GM19395 (cell line): ENCODE data around the gene TREH.
"Not testable (repeated sequence)": the region's sequence is repeated elsewhere in the genome, so short reads cannot be mapped to it uniquely, and the experiment has no call there.

Source experiments
- ATAC-seq: cut with Tn5 transposase; IDR thresholded peaks from one replicate; pipeline ENCODE4 v1.9.1; 2021; ENCODE audit warnings: mild to moderate bottlenecking, moderate library complexity; ENCODE audit not compliant: unreplicated experiment

TREH gene

GRCh38 chr11:118618115-118618990 lies 61.1 kb downstream of the TREH start:
- no peak for ATAC-seq

GRCh38 chr11:118615976-118616371 lies 63.5 kb downstream of the TREH start:
- ATAC-seq = no peak

GRCh38 chr11:118615282-118615975 lies 64.0 kb downstream of the TREH start:
- ATAC-seq = no peak

- ATAC-seq = no peak
Observed at GRCh38 chr11:118614511-118614910, 64.9 kb downstream of the TREH start.

- ATAC-seq = no peak
Observed at GRCh38 chr11:118612378-118612777, 67.1 kb downstream of the TREH start.

- ATAC-seq = not testable (repeated sequence)
Observed at GRCh38 chr11:118611433-118611795, 68.0 kb downstream of the TREH start.

GRCh38 chr11:118610773-118611432 lies 68.5 kb downstream of the TREH start:
- ATAC-seq = no peak

- ATAC-seq = no peak
Observed at GRCh38 chr11:118610225-118610772, 69.2 kb downstream of the TREH start.

GRCh38 chr11:118609380-118610224 lies 69.8 kb downstream of the TREH start:
- no peak for ATAC-seq

- ATAC-seq = no peak
Observed at GRCh38 chr11:118608360-118609227, 70.9 kb downstream of the TREH start.

GRCh38 chr11:118607401-118608359 lies 71.8 kb downstream of the TREH start, which contains the start of gene PHLDB1:
Gene PHLDB1, plus strand, starts transcription at chr11:118607615. Its CDS starts 6,222 bp downstream, at chr11:118613837.
- ATAC-seq = no peak
